AG10803 (cell line): ENCODE measurements around the gene PKD1.

Experiments used
- DNase-seq: peaks from one replicate; pipeline ENCODE4 v3.0.0; 2010; ENCODE audit warnings: low read depth
- H3K4me3 ChIP-seq: 2 replicates; pipeline ENCODE4 v1.5.1; 2011; ENCODE audit warnings: mild to moderate bottlenecking, low read length, control low read depth
- CTCF ChIP-seq: conservative IDR thresholded peaks from 2 replicates; pipeline ENCODE4 v1.5.1; 2011; ENCODE audit warnings: mild to moderate bottlenecking, low read length, control low read depth, inconsistent platforms

PKD1 gene

GRCh38 chr16:2082171-2082982 is 53.3 kb downstream of the PKD1 start:
- DNase-seq, result no peak
- H3K4me3 ChIP-seq, result no peak overlapping the region

DNA sequence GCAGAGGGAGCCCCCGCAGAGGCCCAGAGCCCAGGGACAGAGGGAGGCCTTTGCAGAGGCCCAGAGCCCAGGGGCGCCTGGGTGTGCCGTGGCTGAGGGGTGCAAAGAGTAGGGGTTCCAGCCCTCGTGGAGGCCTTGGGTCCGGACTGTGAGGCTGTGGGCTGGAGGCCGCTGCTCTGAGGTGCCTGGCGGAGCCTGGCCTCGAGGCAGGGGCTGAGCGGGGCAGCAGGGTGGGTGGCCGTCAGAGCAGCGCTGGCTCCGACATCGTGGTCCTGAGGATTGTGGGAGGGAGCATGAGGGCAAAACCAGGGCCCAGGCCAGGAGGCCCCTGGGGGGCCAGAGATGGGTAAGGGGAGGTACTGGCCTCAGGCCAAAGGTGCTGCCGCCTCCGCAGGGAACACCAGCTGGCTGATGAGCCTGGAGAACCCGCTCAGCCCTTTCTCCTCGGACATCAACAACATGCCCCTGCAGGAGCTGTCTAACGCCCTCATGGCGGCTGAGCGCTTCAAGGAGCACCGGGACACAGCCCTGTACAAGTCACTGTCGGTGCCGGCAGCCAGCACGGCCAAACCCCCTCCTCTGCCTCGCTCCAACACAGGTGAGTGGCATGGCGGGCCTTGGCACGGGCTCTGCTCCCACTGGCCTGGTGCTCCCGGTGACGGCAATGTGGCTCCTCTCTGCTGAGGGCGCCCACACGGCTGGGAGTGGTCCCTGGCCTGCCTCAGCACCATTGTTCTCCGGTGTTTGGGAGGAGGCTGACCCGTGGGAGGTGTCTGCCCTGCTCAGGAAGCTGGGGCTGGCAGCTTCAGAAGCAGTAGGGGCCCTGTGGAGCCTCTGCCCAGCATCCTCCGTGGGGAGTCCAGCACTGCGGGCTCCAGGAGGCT is 54.3 kb downstream of the PKD1 start:
- no peak for DNase-seq
- TF ChIP-seq CTCF, result no peak
- H3K4me3 ChIP-seq, result no peak overlapping the region

More at GRCh38 chr16:2082171-2082982, 53.3 kb downstream of the PKD1 start:
- no peak for TF ChIP-seq CTCF

DNA sequence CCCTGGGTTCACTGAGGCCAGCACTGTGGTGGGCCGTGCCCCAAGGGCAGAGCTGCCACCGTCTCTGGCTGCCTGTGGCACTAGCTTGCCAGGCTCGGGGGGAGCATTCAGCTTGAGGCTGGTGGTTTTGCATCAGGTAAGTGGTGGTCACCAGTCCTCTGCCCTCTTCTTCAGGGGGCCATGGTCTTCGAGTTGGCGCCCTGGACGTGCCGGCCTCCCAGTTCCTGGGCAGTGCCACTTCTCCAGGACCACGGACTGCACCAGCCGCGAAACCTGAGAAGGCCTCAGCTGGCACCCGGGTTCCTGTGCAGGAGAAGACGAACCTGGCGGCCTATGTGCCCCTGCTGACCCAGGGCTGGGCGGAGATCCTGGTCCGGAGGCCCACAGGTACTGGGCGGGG is 55.7 kb downstream of the PKD1 start:
- no peak overlapping the region for H3K4me3 ChIP-seq
- no peak for DNase-seq
- TF ChIP-seq CTCF, result no peak

DNA sequence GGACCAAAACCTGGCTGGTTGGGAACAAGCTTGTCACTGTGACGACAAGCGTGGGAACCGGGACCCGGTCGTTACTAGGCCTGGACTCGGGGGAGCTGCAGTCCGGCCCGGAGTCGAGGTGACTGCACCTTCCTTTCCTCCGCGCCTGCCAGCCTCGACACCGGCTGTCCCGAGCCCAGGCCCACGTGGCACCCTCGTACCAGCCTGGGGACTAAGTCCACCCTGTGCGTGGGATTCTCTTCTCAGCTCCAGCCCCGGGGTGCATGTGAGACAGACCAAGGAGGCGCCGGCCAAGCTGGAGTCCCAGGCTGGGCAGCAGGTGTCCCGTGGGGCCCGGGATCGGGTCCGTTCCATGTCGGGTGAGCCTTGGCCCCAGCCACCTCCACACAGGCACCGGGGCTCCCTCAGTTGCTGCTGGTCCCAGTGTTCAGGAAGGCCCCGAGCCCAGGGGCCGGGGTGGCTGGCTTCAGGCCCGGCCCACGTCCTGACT is 56.3 kb downstream of the PKD1 start:
- DNase-seq, result no peak

GRCh38 chr16:2078691-2079090 is 57.0 kb downstream of the PKD1 start:
- no peak for DNase-seq
- no peak for TF ChIP-seq CTCF
- H3K4me3 ChIP-seq, result no peak overlapping the region

More for the DNA sequence above, 56.3 kb downstream of the PKD1 start:
- TF ChIP-seq CTCF, result no peak
- H3K4me3 ChIP-seq, result no peak overlapping the region

- no peak overlapping the region for H3K4me3 ChIP-seq
- no peak for DNase-seq
- no peak for TF ChIP-seq CTCF
These were observed 57.6 kb downstream of the PKD1 start for GRCh38 chr16:2078096-2078495.
